ENCODE results near the gene RNASET2.
"Not testable (repeated sequence)": the region's sequence is repeated elsewhere in the genome, so short reads cannot be mapped to it uniquely, and the experiment has no call there.

The RNASET2 gene

DNA sequence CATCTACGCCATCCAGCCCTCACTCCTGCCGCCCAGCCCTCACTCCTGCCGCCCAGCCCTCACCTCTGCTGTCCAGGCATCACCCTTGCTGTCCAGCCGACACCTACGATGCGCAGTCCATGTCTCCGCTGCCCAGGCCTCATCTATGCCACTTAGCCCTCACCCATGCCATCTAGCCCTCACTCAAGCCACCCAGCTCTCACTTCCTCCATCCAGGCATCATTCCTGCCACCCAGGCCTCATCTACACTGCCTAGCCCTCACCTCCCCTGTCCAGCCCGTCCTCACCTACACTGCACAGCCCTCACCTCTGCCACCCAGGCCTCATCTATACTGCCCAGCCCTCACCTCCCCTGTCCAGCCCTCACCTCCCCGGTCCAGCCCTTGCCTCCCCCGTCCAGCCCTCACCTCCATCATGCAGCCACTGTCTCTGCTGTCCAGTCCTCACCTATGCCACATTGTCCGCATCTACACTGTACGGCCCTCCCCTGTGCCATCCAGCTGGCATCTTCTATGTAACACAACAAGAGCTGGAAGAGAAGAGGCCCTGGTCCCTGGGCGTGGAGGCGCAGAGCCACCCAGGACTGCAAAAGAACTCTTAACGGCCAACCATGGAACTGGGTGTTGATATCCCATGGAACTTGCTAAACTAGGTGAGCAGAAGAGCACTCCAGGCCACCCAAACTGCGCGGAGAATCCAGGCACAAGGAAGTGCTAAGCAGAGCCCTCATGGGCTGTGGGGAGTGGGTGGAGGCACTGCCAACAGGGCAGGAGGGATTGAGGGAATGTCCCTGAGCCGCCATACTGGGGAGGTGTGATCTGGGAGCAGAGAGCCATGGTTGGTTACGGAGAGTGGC is 31.0 kb downstream of the RNASET2 start:
- no peak for FAIRE-seq

DNA sequence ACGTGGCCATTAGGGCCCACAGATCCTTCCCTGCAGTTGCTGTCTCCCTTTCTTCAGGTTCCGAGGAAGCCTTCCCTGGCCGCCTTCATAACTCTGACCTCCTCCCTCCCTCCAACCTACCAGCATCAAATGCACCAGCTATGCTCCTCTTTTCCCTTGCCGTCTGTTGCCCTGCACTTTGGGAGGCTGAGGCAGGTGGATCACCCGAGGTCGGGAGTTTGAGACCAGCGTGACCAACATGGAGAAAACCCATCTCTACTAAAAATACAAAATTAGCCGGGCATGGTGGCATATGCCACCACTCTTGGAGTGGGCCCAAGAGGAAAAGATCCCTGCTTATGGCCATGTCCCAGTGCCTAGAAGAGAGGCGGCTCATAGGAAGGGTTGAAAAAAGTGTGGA is 31.8 kb downstream of the RNASET2 start:
- FAIRE-seq: no peak

DNA sequence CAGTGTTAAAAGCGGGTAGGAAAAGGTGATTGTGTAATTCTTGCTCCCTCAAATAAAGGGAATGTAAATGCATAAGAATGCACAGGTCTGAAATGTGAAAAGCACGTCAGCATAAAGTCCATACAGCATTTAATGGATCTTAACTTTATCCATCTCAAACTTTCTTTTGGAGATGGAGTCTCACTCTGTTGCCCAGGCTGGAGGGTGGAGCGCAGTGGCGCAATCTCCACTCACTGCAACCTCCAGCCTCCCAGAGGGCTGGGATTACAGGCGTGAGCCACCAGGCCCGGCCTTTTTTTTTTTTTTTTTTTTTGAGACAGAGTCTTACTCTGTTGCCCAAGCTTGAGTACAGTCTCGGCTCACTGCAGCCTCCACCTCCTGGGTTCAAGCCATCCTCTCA is 33.4 kb downstream of the RNASET2 start:
- FAIRE-seq: no peak

DNA sequence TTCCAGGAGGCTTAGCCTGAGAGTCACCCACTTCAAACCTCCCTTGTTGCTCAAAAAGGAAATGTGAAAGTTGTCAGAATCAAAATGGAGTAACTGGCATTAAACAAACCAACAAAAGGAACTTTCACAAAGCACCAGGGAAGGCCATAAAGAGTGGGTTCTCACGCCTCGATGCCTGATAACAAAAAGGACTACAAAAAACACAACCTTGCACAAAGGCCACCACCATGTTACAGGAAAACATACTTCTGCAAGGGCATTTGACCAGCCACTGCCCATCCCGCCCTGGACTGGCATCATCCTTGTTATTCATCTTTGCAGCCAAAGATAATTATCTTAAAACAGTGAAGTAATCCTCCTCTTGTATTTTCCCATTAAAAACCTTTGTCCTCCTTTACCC is 34.8 kb downstream of the RNASET2 start:
- FAIRE-seq: no peak

DNA sequence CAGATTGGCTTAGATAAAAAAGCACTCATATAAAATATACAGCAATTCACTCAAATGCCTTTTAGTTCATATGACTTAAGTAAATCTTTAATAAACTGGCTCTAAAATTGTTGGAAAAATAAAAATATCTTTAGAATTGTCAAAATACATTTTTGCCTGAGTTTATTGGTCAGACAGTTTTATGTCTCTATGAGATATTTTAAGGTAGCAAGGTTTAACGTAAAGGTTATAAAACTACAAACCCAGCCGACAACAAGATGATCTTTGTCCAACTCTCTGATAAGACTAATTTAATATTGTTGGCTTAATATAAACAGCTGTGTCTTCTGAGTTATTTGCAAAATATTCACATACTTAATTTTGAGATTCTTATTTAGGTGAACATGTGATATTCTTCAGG is 39.5 kb downstream of the RNASET2 start:
- no peak for FAIRE-seq

DNA sequence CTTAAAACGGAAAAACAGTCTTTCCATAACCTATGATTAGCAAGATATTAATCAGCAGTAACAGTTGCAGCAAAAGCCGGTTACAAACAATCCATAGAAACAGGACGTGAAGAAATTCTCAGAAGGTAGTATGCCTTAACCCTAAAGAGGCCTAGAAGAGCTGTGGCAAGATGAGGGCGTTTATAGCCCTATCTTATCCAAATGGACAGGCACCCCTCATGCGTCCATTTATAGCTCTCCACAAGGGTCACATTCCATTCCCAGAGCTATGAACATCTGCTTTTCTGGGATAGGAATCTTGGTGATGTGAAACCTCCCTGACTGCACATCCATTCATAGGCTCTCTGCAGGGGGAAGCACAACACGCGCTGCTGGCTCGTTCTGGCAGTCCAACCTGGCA is 40.9 kb downstream of the RNASET2 start:
- not testable (repeated sequence) for FAIRE-seq

DNA sequence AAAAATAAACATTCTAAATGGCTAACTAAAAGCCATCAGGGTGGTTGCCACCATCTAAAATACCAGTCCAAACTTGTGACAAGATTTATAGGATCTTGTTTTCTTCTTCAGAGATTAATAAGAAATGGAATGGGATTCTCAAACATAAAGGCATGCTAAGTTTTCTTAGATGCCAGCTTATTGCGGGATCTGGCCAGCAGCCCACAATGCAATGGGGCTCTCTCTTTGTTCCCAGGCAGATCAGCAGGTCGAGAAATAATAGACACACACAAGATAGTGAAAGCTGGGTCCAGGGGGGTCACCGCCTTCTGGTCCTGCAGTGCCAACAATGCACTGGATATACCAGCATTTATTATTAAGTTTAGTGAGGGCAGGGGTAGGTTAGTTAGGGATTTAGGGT is 41.4 kb downstream of the RNASET2 start:
- FAIRE-seq: not testable (repeated sequence)

DNA sequence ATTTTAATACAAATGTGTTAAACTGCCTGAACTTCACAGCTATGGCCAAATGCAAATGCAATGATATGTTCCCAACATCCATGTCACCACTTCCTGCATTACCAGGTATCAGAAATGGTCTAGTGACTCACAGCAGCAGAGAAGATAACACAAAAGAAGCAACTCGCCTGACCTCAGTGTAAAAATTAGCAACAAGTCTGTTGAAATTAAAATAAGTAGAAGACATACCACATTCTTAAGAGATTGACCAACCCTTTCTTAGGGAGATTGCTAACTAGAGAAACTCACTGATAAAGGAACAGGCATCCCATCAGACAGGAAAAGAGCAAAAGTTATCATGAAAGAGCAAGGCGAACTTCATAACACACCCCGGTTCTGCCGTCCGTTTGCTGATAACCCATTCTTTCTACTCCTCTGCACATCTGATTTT is 45.1 kb downstream of the RNASET2 start:
- FAIRE-seq: no peak

DNA sequence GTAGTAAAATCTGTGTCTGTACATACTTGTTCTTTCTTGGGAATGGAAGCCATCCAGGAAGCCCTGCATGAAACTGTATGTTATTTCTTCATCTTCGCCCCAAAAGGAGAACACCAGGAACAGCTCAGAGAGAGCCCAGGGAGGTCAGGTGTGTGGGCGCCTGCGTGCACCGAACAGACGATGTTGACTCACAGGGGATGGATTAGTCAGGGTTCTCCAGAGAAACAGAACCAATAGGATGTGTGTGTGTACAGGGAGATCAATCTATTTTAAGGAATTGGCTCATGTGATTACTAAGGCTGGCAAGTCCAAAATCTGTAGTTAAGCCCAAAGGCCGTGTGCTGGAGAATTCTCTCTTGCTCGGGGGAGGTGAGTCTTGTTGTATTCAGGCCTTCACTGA is 45.7 kb downstream of the RNASET2 start:
- FAIRE-seq: no peak

DNA sequence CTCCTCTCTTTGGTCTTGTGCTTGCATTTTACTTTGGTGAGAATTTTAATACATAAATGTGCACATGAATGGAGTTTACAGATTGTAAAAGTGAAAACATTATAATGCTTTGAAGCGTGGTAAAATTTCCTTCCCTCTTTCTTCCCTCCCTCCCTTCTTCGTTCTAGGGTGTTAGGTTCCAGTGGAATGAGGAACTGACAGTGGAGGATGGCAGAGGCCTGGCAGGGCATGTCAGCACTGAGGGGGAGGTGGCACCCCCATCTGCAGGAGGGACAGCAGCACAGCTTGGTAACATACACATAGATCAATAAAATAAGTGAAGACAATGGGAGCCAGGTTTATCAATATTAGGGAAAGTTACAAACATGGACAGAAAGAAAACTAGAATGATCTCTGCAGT is 47.5 kb downstream of the RNASET2 start:
- FAIRE-seq: no peak

DNA sequence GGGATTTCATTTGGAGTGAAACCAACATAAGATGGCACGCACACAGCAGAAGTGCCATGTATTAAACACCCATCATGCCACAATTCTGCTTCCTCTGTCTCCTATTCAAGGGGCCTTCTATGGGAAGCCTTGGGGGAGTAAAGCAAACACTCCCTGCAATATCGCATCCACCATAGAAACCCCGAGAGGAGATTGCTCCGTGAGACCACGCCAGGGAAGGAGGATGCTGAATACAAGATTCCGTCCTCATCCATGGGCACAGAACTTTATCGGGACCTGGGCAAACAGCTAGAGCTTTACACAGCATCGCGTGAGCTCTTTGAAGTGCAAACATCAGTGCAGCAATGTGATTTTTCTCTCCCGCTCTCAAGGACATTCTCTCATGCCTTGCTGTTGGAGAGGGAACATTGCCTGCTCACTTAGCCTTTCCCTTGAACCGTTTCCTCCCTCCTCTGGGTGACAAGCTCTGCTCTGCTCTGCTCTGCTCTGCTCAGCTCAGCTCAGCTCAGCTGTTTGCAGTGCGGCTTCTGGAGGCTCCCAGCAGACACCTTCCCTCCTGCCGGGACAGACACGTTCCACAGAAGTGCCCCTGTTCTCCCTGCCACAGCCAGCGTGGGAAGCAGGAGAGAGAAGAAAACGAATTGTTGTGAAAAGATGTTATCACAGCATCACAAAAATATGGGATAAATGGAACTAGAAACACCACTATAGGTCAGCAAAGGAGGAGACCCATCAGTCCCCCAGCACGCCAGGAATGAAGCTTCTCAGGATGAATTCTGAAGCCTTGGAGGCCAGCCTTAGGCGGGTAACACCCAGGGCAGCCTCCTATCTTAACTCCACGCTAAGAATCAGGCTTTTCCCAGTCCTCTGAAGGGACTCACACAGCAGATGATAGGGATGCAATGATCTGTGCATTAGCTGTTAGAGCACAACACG is 48.2 kb downstream of the RNASET2 start:
- no peak for FAIRE-seq

DNA sequence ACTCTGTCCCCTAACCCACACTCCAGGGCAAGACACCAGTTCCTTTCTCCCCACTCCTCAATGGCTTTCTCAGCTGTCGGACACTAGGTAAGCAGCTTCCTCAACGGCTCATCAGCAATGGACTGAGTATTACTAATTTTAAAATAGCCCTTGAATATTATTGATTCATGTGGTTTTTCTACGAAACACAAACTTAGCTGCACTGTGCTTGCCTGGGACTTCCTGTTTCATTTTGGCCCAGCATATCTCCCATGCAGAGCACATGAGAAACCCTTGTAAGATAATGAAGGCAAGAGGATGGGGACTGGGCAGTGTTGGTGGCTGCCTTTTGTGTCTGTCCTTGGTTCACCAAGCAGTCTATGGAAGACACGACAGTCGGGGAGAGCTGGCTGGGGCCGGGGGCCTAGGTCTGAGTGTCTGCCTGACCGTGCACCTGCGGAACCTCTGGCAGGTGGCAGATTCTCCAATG is 48.9 kb downstream of the RNASET2 start:
- FAIRE-seq: no peak

DNA sequence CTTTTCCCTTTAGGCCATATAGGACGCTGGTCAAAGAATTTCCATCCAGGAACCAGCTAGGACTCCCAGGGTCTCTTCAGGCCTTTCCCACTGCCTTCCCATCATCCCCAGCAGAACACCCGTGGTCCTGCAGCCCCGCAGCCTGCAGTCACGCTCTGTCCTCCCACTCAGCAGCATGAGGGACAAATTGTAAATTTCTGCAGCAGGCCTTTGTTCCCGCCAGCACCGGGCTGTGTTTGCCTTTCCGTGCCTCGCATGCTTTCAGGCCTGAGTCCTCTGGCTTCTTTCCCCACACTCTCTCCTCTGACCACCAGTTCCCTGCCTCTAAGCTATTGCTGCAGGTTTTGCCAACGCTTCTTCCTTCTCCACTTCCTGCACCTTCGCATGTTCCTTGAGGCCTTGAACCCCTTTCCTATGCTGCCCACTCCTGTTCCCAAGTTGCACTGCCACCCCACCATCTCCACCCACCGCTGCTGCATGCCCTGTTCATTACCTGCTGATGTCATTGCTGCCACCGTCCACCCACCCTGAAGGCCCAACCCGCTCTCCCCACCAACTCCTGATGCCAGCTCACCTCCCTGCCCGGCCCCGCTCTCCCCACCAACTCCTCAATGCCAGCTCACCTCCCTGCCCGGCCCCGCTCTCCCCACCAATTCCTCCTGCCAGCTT is 49.8 kb downstream of the RNASET2 start:
- FAIRE-seq: no peak

DNA sequence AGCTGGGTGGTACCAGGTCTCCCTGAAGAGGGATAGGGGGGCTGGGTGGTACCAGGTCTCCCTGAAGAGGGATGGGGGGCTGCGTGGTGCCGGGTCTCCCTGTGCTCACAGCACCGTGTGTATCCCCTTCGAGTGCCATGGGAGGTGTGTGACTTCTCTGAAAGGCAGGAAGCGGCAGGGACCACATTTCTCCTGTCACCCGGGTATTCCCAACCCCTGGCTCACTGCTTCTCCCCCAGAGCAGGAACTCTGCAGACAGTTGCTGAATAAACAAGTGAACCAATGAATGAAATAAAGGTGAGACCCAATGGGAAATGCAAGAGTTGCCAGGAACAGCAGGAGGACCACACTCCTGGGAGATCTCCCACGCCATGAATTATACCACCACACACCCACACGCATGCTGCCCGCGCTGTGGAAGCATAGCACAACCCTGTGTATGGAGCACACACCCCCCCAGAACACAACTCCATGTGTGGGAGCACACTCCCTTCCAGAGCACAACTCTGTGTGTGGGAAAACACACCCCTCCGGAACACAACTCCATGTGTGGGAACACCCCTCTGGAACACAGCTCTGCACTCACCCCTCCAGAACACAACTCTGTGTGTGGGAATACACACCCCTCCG is 50.7 kb downstream of the RNASET2 start:
- FAIRE-seq: no peak

DNA sequence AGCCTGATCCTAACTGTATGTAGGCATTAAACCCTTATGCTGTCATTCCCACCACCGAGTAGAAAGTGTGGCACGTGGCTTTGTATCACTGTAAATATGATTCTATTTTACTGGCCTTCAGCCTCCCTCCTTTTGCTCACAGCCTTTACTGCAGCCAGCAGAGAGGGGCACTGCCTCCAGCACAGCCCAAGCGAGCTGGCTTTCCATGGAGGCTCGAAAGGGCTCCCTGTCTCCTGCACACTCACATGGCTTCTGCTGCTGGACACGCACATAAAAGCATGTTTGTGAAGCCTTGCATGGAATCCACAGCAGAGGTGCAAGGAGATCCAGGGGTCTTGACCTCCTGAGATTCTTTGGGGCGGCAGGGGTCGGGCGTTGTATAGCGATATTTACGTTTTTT is 51.3 kb downstream of the RNASET2 start:
- FAIRE-seq: no peak

DNA sequence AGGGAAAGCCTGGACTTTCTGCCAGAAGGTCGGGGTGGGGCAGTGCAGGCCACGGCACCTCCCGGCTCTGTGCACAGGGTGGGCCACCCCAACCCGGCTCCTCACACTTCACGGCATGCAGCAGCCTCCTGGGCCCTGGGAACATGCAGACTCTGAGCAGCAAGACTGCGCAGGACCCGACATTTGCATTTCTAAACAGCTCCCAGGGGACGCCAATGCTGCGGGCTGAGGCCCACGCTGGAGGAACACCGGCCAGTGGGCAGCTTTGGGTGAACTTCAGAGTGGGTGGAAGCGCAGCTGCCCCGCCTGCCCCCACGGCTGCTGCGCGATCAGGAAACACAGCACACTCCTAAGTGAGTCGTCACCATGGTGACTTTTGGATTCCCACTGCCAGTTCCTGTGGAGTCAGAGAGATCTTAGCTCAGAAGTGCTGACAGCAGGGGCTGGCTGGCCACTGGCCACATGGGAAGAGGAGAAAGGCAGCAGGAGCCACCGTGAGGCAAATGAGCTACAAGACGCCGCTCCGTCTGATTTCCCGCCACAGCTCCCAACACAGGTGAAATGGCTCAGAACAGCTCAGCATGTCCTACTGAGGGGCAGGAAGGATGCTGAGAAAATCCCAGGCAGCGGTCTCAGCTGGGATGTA is 52.1 kb downstream of the RNASET2 start:
- FAIRE-seq: no peak

DNA sequence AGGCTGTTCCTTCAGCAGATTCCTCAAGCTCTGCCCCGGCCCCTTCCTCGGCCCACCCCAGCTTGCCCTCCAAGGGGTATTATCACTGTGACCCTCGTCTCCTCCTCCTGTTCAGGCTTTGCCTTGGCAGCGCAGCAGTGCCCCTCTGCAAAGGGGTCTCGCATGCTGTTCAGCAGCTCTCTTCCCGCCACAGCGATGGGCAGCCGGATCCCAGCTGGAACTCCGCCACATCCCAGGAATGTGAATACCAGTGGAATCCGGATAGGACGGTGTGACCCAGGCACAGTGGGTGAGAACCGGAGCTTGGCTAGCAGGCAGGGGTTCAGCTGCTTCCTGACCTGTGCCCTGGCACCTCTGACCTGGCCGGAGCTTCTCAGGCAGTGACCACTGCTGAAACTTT is 52.9 kb downstream of the RNASET2 start:
- FAIRE-seq: no peak

DNA sequence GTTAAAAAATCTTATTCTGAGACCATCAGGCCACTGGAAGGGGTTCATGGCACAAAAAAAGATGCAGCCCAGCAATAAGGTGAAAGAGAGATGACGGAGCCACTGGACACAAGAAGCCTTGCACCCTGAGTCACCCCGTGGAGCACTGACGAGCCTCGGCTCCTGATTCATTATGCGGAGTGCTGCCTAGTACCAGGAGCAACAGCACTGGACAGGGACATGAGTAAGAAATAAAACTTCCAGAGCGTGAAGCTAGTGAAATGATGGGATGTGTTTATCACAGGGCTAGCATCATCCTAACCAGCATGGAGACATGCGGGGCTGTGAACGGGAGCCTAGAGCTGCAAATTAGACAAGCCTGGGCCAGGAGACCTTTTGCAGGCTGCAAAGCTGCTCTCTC is 53.3 kb downstream of the RNASET2 start:
- no peak for FAIRE-seq

DNA sequence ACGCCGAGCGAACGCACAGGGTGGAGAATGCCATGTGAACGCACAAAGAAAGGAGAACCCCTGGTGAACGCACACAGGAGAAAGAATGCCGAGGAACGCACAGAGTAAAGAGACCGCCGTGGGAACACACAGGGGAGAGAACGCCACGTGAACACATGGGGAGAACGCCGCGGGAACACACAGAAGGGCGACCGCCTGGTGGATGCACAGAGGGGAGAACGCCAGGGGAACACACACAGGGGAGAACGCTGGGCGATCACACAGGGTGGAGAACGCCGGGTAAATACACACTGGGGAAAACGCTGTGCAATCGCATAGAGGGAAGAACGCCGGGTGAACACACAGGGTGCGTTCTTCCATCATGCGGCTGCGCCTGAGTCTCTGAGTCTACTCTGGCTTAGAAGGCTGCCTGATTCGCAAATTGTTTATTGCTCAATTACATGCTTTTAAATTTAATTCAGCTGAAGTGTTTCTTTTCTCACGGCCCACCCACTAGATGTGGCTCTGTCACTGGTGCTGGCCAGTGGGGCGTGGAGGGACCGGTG is 54.1 kb downstream of the RNASET2 start:
- no peak for FAIRE-seq

DNA sequence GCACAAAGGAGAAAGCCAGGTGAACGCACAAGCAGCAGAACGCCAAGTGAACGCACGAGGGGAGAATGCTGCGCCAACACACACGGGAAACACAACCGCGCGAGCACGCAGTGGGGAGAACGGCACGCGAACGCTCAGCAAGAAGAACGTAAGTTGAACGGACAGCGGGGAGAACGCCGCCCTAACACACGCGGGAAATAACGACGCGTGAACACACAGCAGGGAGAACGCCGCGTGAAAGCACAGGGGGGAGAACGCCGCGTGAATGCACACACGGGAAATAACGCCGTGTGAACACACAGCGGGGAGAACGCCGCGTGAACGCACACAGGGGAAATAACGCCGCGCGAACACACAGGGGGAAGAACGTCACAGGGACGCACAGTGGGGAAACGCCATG is 54.7 kb downstream of the RNASET2 start:
- FAIRE-seq: no peak

DNA sequence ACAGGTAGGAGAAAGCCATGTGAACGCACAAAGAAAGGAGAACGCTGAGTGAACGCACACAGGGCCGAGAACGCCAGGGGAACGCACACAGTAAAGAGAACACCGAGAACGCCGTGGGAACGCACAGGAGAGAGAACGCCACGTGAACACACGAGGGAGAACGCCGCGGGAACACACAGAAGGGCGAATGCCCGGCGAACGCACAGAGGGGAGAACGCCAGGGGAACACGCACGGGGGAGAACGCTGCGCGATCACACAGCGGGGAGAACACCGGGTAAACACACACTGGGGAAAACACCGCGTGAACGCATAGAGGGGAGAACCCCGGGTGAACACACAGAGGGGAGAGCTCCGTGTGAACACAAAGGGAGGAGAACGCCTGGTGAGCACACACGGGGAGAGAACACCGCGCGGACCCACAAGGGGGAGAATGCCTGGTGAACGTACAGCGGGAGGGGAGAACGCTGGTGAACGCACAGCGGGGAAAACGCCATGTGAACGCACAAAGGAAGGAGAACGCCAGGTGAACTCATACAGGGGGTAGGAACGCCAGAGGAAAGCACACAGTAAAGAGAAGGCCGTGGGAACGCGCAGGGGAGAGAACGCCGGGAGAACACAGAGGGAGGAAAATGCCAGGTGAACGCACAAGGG is 55.3 kb downstream of the RNASET2 start:
- FAIRE-seq: no peak

All from G401.6 (cell line).